ENCODE data around the gene RTN4RL1. TPM values are rescaled to one million over a fixed set of nuclear protein-coding genes. Genes with fewer than 3 reads are reported as not detected.

RTN4RL1 gene
- total RNA-seq, 2 experiments from 2014 or later: not detected

GRCh38 chr17:2060385-2060658 lies 35.2 kb upstream of the RTN4RL1 start:
- Histone ChIP-seq H3K4me2 (ENCODE audit: low read length) (no peak overlapping the region), H3K27ac (ENCODE audit: low read depth, low read length, poor library complexity, severe bottlenecking) (no peak overlapping the region), H3K9me2 (ENCODE audit: insufficient read depth, low read length) (no peaks in the 10 kb centered on the region), H3K4me1 (ENCODE audit: insufficient read depth, low read length, poor library complexity, severe bottlenecking) (peaks cover 34% of the 10 kb centered on the region), H2AFZ (ENCODE audit: low read length) (no peak overlapping the region), H4K20me1 (ENCODE audit: insufficient read depth, low read length) (no peaks in the 10 kb centered on the region), H3K9me3 (ENCODE audit: low read length) (no peaks in the 10 kb centered on the region), H3K79me2 (ENCODE audit: insufficient read depth, low read depth, low read length) (no peaks in the 10 kb centered on the region), H3K36me3 (ENCODE audit: insufficient read depth, low read length) (no peaks in the 10 kb centered on the region), H3K4me3 (ENCODE audit: low read depth, low read length, poor library complexity, severe bottlenecking) (no peak overlapping the region)
- ChIA-PET CTCF (ENCODE audit: unreplicated experiment) (no interaction called here), POLR2A (no interaction called here)
- intact Hi-C loops (cut with micrococcal nuclease; ENCODE audit: unreplicated experiment): no loop called here
- no TSS peak for BruUV-seq (replicated peaks)
- TF ChIP-seq EZH2phosphoT487 (IDR thresholded peaks at IDR 0.05; ENCODE audit: borderline replicate concordance, low read depth, low read length) (no peak), CTCF (conservative IDR thresholded peaks at IDR 0.05; ENCODE audit: low read length) (no peak)
- DNase-seq (ENCODE audit: low spot score): no peak

- TF ChIP-seq CTCF (conservative IDR thresholded peaks at IDR 0.05; ENCODE audit: low read length): no peak
- TF ChIP-seq EZH2phosphoT487 (IDR thresholded peaks at IDR 0.05; ENCODE audit: borderline replicate concordance, low read depth, low read length): no peak
- H3K9me2 ChIP-seq (ENCODE audit: insufficient read depth, low read length): no peaks in the 10 kb centered on the region
- intact Hi-C loops (cut with micrococcal nuclease; ENCODE audit: unreplicated experiment): loop anchor here (2.0 kb wide), 1 partner anchor 111 kb away; no protein-coding TSS in a partner anchor
- BruUV-seq (replicated peaks): no TSS peak
- H2AFZ ChIP-seq (ENCODE audit: low read length): no peak overlapping the region
- ChIA-PET POLR2A (no interaction called here), CTCF (ENCODE audit: unreplicated experiment) (no interaction called here)
- H3K79me2 ChIP-seq (ENCODE audit: insufficient read depth, low read depth, low read length): no peaks in the 10 kb centered on the region
- H3K36me3 ChIP-seq (ENCODE audit: insufficient read depth, low read length): no peaks in the 10 kb centered on the region
- H3K9me3 ChIP-seq (ENCODE audit: low read length): no peaks in the 10 kb centered on the region
- no peak for DNase-seq (ENCODE audit: low spot score)
- no peak overlapping the region for H3K27ac ChIP-seq (ENCODE audit: low read depth, low read length, poor library complexity, severe bottlenecking)
- H3K4me1 ChIP-seq (ENCODE audit: insufficient read depth, low read length, poor library complexity, severe bottlenecking): peaks cover 37% of the 10 kb centered on the region
- H4K20me1 ChIP-seq (ENCODE audit: insufficient read depth, low read length): no peaks in the 10 kb centered on the region
- H3K4me2 ChIP-seq (ENCODE audit: low read length): no peak overlapping the region
- no peak overlapping the region for H3K4me3 ChIP-seq (ENCODE audit: low read depth, low read length, poor library complexity, severe bottlenecking)
Observed at GRCh38 chr17:2059547-2060384, 34.6 kb upstream of the RTN4RL1 start.
